ENCODE measurements around the gene CLNK.
"Not testable (repeated sequence)": the region's sequence is repeated elsewhere in the genome, so short reads cannot be mapped to it uniquely, and the experiment has no call there.

The CLNK gene

DNA sequence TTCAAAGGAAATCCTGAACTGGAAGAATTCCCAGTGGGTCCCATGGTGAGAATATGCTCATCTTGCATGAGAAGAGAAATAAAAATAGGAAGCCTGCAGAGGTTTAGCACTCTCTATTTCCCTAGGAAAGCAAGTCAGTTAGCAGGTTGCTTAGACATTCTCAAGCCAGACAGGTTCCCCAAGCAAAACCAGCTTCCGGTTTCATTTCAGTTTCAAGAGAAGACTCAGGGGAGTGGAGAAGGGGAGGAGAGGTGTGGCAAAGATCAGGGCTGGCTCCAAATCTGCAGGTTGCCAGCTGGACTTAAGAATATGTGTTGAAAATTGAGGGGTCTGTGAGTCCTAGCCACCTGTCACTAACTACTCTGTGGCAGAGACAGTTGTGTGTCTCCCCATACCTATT is 107.5 kb downstream of the CLNK start:
- DNase-seq (ENCODE audit: low read depth in 3 of 3) = no peak

- DNase-seq (ENCODE audit: low read depth in 3 of 3) = no peak
Measured at GRCh38 chr4:10576236-10576635, 108.3 kb downstream of the CLNK start.

DNA sequence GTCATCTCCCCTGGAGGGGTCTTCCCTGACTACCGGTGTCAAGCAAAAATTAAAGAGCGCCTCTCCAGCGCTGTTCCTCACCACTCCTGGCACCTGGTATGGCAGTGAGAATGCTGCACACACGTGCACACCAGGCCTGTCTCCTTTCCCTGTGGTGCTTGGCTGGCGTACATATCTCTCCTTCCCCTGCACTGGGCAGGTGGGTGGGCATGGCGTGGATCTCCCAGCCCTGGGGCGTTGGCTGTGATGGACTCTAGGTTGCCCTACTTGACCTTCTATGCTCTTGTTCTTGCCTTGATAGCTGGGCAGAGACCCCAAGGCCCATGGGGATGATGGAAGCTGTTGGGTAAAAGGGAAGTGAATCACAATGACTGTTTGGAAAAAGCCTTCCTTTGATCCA is 109.2 kb downstream of the CLNK start:
- DNase-seq (ENCODE audit: low read depth in 3 of 3) = no peak

DNA sequence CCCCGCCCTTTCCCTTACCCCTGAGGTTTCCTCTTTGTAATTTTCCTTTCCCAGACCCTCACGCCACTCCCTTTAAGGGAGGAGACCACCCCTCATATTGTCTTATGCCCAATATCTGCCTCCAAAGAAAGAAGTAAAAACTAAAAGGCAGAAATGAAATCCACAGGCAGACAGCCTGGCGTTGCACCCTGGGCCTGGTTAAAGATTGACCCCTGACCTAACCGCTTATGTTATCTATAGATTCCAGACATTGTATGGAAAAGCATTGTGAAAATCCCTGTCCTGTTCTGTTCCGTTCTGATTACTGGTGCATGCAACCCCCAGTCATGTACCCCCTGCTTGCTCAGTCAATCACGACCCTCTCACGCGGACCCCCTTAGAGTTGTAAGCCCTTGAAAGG is 110.0 kb downstream of the CLNK start:
- not testable (repeated sequence) for DNase-seq (ENCODE audit: low read depth in 3 of 3)

- DNase-seq (ENCODE audit: low read depth in 3 of 3) = no peak
Measured at GRCh38 chr4:10571909-10572308, 112.7 kb downstream of the CLNK start.

GRCh38 chr4:10569491-10569890 is 115.1 kb downstream of the CLNK start:
- no peak for DNase-seq (ENCODE audit: low read depth in 3 of 3)

DNA sequence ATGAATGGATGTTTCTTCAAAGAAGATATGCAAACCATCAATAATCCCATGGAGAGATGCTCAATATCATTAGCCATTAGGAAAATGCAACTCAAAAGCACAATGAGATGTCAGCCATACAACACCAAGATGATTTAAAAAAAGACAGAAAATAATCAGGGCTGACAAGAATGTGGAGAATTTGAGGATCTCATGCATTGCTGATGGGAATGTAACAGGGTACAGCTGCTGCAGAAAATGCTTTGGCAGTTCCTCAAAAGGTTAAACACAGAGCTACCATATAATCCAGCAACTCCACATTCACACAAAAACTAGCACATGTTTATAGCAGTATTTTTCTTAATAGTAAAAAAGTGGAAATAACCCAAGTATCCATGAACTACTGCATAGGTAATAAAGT is 116.8 kb downstream of the CLNK start:
- DNase-seq (ENCODE audit: low read depth in 3 of 3) = no peak

DNA sequence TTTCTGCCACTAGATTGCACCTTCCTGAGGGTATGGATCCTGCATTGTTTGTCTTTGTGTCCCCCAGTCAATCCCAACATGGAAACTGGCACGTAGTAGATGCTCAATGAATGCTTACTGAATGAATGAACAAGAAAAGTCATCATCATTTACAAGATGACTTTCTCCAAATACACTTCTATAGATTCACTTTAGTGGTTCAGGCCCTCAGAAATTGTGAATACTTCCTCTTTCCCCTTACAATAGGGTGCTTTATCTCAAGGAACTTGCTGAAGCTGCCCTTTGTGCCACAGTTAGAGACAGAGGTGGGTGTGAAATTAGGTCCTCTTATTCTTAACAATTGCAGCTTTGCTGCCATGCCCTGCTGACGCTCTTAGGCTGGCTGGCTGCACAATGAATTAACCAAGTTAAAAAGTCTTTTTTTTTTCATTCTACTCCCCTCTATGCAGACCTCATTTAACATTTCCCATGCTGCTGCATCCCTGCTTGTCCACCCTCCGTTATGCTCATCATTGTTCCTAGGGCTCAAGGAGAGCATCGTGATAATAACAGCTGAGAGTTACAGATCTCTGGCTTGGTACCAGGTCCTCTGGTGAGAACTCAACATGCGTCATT is 119.3 kb downstream of the CLNK start:
- no peak for DNase-seq (ENCODE audit: low read depth in 3 of 3)

DNA sequence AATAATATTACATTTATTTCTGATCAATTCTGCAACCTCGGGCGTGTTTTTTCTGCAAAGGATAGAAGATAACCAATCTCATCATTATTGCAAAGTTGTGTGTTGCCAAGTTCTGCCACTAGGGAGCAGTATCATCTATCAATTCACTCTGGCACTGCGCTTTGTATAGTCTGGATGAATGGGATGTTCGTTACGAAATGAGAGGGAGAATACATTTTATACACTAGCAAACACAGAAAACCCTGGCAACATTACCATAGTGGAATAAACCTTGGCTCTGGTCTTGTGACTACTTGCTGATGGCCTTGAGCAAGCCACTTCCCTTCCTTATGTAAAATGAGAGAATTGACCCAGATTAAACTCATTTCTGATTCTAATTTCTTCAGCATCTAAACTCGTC is 129.9 kb downstream of the CLNK start:
- peak in 1 of 3 experiments; percentile 3 for DNase-seq (ENCODE audit: low read depth in 3 of 3)

DNA sequence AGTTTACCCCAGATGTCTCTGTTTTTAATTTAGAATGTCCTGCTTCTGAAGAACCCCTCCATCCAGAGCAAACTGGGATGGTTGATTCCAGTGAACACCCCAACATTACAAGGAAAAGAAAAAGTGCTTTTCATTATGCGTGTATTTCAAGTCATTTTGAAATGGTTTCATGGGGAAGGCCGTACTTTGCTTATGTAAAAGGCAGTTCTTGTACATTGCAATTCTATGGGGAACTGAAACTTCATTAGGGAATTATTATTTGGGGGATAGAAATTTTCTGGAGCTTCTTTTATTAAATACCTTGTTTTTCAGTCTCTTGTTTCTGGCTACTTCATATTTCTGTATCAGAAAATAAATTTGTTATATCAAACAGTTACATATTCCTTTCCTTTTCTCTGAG is 130.4 kb downstream of the CLNK start:
- DNase-seq (ENCODE audit: low read depth in 3 of 3) = no peak

DNA sequence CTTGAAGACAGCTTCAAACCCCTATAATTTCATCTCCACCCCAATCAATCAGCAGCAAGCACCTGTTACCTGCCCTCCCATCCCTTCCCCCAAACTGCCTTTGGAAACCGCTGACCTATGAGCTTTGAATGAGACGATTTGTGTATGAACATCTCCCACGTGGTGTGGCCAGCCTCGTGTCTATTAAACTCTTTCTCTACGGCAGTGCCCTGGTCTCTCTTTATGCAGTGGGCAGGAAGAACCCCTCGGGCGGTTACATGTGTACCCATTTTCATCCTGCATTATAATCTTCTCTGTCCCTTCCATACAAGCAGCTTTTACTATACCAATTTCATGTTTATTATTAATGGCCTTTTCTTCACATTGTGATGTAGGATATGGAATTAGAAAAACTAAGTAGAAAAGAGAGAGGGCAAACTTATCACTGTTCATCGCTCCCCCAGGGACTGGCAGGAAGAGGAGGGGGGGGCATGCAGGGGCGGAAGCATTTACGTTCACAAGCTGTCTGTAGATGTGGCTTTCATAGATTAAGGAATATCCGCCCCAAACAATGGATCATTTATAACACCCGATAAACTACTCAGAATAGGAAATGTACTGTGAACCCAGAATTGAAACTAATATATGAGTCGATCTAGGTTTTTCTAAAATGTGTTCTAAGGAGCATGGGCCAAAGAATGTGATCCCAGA is 131.8 kb downstream of the CLNK start:
- DNase-seq (ENCODE audit: low read depth in 3 of 3) = no peak

- DNase-seq (ENCODE audit: low read depth in 3 of 3) = no peak
Measured at GRCh38 chr4:10535912-10536311, 148.7 kb downstream of the CLNK start.

DNA sequence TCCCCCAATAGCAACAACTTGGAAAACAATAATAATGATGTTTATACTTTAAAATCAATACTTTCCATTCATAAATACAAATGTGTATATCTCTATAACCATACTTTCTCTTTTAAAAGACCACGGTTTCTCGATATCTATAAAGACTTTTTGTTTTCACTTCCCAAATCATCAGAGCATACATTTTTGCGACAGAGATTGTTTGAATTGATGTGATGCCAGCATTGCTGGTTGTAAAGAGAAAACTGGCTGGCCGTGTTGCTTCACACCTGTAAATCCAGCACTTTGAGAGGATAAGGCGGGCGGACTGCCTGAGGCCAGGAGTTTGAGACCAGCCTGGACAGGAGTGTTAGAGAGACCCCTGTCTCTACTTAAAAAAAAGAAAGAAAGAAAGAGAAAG is 149.7 kb downstream of the CLNK start:
- no peak for DNase-seq (ENCODE audit: low read depth in 3 of 3)

DNA sequence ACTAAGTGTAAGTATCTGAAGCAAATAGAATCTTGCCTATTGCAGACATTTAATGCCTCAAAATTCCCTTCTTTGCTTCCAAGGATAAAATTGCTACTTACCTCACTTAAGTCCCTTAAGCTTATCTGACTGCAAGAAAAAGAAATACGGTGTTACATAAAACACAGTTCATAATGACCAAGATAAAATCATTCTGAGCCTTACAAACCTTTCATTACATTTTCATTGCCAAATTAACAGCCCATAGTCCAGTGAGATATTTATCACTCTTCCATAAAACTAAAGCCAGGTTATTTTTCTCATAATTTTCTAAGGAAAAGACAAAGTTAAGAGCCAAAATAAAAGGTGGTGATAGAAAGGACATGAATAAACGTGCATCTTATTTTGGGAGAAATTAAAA is 152.4 kb downstream of the CLNK start:
- DNase-seq (ENCODE audit: low read depth in 3 of 3) = no peak

DNA sequence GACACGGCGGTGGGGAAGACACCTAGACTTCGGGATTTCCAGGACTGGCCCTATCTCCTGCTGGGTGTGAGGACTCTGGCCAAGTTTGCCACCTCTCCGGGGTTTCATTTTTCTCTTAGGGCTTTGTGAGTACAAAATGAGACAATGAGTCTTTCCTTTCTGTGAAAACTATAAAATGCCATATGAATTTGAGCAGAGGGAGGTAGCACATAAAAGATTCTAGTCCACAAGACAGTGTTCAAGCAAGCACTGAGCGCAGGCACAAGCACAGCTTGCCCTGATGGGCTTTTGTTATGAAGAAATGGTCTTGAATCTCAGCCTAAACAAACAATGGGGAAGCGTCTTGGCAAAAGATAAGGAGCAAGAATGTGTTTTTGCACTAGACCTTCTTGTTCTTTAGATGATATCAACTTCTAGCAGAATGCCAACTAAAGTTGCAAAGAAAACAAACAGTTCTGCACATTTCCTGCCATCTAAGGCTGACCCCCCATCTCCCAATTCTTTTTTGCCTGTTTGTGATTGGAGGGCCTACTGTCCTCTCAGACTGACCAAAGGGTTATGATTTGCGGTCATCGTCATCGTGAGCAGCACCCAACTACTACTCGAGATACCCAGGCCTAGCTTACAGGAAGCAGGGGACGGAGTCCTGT is 154.3 kb downstream of the CLNK start:
- DNase-seq (ENCODE audit: low read depth in 3 of 3) = no peak

DNA sequence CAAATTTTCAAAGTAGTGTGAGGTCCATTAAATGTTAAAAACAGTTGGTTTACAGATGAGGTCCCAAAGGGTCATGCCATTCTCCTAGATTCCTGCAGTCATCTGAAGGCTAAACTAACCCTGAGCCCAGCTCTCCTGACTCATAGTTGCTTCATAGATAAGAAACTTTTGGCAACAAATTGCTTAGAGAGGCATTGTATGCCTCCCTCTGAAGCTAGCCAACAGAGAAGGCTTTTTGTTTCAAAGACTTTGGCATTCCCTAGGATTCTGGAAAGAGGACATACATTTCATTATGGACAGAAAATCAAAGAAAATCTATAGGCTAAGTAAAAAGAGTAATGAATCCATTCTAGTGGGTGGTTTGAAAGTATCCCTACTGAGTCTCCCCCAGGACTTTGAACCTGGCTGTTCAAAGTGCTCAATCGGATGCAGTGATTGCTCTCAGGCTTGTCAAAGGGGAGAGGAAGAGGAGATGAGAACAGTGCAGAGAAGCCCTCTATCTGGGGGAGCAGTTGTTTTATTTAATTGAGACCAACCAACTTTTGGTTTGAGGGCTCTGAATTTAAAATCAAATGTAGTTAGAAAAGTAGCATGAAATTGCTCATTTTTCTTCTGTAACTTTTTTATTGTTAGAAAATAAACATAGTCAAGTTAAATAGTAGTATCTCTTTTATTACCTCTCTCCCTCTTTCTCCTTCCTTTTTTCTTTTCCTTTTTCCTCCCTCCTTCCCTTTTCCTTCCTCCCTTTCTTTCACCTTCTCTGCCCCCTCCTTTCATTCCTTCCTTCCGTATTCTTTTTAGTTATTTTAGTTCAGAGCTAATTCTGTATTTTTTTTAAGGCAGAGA is 155.1 kb downstream of the CLNK start:
- no peak for DNase-seq (ENCODE audit: low read depth in 3 of 3)

DNA sequence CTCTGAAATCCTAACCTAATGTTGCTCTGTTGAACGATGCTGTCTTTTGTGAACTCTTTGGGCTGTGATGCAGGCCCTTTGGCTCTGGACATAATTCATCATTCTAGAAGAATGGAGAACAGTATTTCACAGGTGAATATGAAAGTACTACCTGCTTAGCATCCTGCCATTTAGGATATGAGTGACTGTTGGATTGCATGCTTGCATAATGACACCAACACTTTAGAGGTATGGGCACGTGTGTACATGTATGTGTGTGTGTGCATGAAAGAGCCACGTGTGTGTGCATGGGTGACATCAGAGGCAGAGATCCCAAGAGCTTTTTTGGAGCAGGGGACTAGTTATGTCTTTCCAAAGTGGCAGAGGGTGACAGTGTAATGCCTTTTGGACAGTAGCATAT is 157.1 kb downstream of the CLNK start:
- DNase-seq (ENCODE audit: low read depth in 3 of 3) = no peak

DNA sequence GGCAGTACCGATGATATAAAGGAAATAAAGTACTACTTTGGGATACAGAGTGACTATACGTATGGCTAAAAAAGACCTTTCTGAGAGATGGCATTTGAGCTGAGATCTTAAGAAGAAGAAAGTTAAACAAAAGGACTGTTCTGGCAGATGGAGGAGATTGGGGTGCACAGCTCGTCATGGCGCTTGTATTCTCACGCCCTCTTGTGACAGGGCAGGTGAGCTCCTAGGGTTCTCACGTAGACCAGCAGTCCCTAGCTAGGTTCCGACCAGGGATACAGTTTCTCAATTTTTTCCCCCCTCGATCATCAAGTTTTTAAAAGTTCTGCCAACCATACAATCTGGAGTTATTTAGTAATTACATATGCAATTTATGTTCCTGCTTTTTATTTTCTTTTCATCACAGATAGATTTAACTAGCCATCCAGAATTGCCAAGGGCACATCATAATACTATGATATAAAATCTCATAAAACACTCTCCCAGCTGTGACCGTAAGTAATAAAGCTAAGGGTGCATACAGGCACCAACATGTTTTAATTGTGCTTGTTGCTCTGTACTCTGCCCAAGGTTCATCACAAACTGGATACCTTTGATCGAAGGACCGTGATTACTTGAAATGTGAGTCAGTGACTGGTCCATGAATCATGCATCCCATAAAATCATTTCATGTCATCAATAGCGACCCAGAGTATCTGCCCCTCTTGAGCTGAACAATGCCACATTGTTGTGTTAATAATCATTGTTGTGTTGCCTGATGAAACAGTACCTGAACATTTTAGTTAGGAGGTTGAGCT is 157.9 kb downstream of the CLNK start:
- DNase-seq (ENCODE audit: low read depth in 3 of 3) = no peak

- DNase-seq (ENCODE audit: low read depth in 3 of 3) = no peak
Measured at GRCh38 chr4:10524196-10524833, 160.3 kb downstream of the CLNK start.

DNA sequence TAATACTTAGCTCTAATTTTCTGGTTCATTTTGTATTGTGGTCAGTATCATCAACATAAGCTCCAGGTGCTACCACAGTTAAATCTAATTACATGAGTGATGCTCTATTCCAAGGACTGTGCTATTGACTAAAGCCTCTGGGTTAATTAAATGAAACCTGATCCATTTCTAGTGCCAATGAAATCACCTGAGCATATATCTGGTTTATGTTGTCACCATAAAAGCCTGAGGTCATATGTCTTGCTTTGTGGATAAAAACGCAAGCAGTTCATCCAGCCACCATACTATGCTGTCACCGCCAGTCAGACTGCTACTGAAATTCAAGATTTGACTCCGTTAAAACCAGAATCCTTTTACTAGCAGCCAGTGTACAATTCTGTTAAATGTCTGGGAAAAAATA is 163.1 kb downstream of the CLNK start:
- DNase-seq (ENCODE audit: low read depth in 3 of 3) = no peak

DNA sequence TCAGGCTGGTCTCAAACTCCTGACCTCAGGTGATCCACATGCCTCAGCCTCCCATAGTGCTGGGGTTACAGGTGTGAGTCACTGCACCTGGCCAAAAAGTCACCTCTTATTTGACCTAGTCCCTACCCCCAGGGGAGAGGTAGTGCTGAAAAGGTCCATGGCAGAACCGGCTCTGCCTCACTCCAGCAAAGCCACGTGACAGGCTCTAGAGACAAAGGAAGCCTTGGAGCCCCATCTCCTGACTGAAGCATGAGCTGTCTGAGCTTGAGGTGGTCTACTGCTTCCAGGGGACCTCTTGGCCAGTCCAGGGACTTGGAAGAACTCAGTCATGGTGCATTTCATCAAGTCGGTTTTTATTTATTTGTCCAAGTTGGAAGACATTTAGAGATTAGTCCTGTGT is 174.8 kb downstream of the CLNK start:
- DNase-seq (ENCODE audit: low read depth in 3 of 3) = no peak

Measured in stimulated activated CD4-positive, alpha-beta T cell treated with anti-CD3 and anti-CD28 coated beads, TNF-alpha, amount 100 ng/mL, for 4 hours (primary cell).